Glutamatergic neuron (in vitro differentiated cells): ENCODE results near the gene ERICH3. TPM values are rescaled to one million over a fixed set of nuclear protein-coding genes. Genes with fewer than 3 reads are reported as not detected.

Experiments used
- DNase-seq: peaks from one replicate; pipeline ENCODE4 v3.0.0; 2022
- H3K27ac Mint-ChIP-seq: one replicate; pipeline ENCODE4 v1.8.0; 2020; ENCODE audit warnings: mild to moderate bottlenecking, mixed read lengths, inconsistent platforms; ENCODE audit not compliant: unreplicated experiment
- H3K27me3 Mint-ChIP-seq: one replicate; pipeline ENCODE4 v1.8.0; 2020; ENCODE audit warnings: mild to moderate bottlenecking, moderate library complexity, mixed read lengths, inconsistent platforms; ENCODE audit not compliant: unreplicated experiment
- H3K36me3 Mint-ChIP-seq: one replicate; pipeline ENCODE4 v1.8.0; 2020; ENCODE audit warnings: mild to moderate bottlenecking, mixed read lengths, inconsistent platforms; ENCODE audit not compliant: unreplicated experiment
- H3K4me1 Mint-ChIP-seq: one replicate; pipeline ENCODE4 v1.8.0; 2020; ENCODE audit warnings: mild to moderate bottlenecking, low read depth, mixed read lengths, inconsistent platforms; ENCODE audit not compliant: unreplicated experiment
- H3K4me3 Mint-ChIP-seq: one replicate; pipeline ENCODE4 v1.8.0; 2020; ENCODE audit warnings: mild to moderate bottlenecking, mixed read lengths, inconsistent platforms; ENCODE audit not compliant: unreplicated experiment
- H3K9me3 Mint-ChIP-seq: one replicate; pipeline ENCODE4 v1.8.0; 2020; ENCODE audit warnings: mild to moderate bottlenecking, moderate library complexity, mixed read lengths, inconsistent platforms; ENCODE audit not compliant: unreplicated experiment
- long read RNA-seq: library from polyadenylated mRNA; unstranded; transcript quantifications from one replicate; pipeline ENCODE4 v2.0.0, GENCODE V29; 2020; ENCODE audit not compliant: unreplicated experiment
- total RNA-seq: library from RNA; stranded (reverse); fragmentation: NEBNext Ultra II Directional; extraction: Animal tissue kit (Norgen Biotek cat#: 25700); gene quantifications from one replicate; pipeline ENCODE4 v1.2.1, GENCODE V29; 2021; ENCODE audit not compliant: unreplicated experiment
- TF ChIP-seq, protein P1 (sequence below): fragments of 200-600 bp; sonication (generic); IDR thresholded peaks from one replicate; pipeline ENCODE4 v1.5.0; 2021; ENCODE audit not compliant: partially characterized antibody, unreplicated experiment

ERICH3 gene, protein sequence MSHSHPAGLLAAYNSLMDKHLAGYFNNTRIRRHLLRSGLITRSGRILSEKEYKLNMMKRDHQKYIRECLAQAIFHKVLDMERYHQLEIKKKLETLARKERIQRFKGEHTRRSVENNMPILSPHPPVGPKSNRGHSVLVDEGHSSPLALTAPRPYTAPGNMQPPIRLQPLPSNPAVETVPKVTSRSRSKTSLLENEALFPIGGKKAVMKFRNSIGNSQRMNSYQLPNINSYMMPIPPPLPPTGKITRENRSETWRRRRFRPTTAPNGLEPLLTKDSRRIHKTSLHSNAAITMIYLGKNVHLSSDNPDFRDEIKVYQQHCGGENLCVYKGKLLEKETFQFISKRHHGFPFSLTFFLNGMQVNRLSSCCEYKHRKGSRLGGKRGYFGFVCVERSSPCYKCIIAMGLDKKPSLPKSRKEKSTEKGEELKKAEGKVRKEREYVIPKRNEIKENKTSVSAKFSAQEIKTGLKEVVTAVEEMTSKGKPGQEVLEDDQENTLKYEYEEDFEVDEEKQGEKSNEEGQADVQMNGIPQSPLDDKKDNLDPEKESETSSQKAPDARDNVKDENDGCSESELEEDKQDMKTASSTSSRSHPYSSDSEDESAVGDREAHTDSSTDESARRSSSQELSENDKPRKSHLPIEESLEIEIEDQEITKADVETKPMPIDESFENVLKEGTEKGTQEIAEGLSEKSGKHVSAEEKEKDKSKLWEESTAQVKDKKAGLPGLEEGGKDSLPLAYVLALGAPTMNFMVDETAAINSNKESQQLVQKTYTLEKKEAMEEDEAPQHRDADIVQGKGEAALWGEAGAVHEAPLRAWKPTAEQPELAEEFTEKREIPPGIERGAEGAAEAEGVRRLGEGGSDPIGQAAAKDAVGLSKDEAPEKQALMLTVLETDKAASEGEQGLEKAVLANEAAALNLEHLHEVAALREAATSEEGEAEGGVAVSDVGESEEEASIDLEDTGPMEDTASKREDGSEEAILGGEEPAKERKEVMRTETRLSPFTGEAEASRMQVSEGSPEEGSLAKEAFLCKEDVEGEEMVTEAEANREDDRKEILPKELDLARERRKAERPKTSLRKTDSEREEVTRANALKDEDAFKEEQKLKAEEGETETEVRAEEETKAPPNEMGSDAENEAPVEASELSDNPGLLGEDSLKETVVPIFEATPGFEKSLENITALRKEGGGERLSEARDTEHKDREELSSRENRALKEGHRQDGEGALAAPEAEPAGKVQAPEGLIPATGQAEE (N-terminal part only)
- total RNA-seq: 1.9 TPM
- long read RNA-seq, partial matches to known transcripts: 1 of 2 reads
- long read RNA-seq, other reads (novel, unspliced or antisense): 1 of 2 reads

DNA sequence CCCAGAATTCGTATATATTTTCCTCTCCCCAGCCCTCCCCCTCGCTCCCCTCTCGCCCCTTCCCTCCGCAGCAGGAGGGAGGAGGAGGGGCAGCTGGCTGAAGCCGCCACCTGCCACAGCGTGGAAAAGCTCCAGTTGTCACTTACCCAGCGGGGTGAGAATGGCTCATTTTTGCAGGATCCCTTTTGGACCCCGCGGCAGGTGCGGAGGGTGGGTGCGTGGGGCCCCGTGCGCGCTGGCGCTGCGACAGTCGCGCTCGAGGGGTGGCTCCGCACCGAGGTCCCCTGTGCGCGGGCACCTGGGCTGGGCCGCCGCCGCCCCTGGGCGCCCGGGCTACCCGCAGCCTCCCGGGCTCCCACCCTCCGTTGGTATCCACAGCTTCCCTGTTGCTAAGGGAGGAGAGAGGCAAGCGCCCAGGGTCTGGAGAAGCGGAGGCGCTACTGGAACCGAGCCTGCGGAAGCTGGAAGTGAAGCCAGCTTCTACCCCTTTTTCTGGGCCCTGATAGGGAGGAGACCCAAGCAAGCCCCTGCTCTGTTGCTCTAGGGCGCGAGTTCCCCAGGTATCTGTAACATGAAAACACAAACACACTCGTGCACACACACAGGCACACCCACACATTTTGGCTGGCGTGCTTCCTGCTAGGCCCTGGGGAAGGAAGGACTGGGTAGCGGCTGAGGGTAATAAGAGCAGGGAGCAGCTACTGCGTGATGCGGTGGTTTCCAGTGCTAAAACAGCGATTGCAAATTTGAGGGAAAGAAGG is at the start of gene ERICH3:
ERICH3 (minus strand) TSS at position 442 of the 761 bp plus-strand sequence; CDS start at position 169, 273 bp downstream.
- Mint-ChIP-seq H3K36me3 (peaks cover 7% of the 10 kb centered on the region), H3K27me3 (peaks cover 5% of the 10 kb centered on the region), H3K4me3 (peak within 1 kb of the TSS; percentile 74), H3K4me1 (peaks cover 13% of the 10 kb centered on the region), H3K9me3 (peaks cover 7% of the 10 kb centered on the region), H3K27ac (peak within 1 kb of the TSS; percentile 88)
- TF ChIP-seq, protein P1, sequence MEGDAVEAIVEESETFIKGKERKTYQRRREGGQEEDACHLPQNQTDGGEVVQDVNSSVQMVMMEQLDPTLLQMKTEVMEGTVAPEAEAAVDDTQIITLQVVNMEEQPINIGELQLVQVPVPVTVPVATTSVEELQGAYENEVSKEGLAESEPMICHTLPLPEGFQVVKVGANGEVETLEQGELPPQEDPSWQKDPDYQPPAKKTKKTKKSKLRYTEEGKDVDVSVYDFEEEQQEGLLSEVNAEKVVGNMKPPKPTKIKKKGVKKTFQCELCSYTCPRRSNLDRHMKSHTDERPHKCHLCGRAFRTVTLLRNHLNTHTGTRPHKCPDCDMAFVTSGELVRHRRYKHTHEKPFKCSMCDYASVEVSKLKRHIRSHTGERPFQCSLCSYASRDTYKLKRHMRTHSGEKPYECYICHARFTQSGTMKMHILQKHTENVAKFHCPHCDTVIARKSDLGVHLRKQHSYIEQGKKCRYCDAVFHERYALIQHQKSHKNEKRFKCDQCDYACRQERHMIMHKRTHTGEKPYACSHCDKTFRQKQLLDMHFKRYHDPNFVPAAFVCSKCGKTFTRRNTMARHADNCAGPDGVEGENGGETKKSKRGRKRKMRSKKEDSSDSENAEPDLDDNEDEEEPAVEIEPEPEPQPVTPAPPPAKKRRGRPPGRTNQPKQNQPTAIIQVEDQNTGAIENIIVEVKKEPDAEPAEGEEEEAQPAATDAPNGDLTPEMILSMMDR: no peak
- DNase-seq: peak; percentile 68

DNA sequence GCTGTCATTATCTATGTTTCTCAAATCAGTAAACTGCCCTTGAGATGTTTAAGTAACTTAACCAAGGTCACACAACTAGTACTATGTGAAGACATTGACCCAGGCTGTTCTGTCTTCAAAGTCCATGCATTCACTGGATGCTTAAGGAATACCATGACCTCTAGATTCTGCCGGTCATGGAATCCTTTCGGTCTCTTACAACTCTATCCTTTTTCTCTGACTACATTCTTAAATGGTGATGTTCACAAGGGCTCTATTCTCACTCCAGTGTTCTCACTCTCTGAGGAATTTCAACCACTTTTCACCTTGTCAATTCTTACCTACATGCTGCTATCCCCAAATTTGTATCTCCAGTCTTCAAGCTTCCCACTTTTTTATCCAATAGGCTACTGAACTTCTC is 44.0 kb upstream of the ERICH3 start:
- Mint-ChIP-seq H3K4me1 (peaks cover 12% of the 10 kb centered on the region), H3K9me3 (no peaks in the 10 kb centered on the region), H3K4me3 (no peak overlapping the region), H3K27ac (no peak overlapping the region), H3K27me3 (no peaks in the 10 kb centered on the region), H3K36me3 (no peaks in the 10 kb centered on the region)
- no peak for DNase-seq
- TF ChIP-seq, protein P1: no peak

DNA sequence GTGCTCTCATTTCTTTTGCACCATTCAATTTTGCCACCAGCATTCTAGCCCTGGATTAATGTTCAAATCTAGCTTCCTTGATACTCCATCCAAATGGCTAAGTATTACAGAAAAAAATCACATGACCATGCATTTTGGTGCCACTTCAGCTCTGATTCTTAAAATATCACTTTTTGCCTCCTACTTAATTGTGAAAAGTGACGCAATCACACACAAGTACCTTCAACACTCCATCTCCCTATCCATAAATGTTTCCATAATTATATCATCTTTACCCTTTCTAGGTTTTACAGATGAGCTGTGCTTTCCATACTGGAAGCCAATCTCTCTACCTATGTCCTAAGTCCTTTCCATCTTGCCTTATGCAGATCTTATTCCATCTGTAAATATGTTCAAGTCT is 43.2 kb upstream of the ERICH3 start:
- no peaks in the 10 kb centered on the region for H3K9me3 Mint-ChIP-seq
- peaks cover 13% of the 10 kb centered on the region for H3K4me1 Mint-ChIP-seq
- no peaks in the 10 kb centered on the region for H3K27me3 Mint-ChIP-seq
- H3K36me3 Mint-ChIP-seq: no peaks in the 10 kb centered on the region
- H3K4me3 Mint-ChIP-seq: no peak overlapping the region
- no peak for DNase-seq
- no peak overlapping the region for H3K27ac Mint-ChIP-seq
- TF ChIP-seq, protein P1: no peak

DNA sequence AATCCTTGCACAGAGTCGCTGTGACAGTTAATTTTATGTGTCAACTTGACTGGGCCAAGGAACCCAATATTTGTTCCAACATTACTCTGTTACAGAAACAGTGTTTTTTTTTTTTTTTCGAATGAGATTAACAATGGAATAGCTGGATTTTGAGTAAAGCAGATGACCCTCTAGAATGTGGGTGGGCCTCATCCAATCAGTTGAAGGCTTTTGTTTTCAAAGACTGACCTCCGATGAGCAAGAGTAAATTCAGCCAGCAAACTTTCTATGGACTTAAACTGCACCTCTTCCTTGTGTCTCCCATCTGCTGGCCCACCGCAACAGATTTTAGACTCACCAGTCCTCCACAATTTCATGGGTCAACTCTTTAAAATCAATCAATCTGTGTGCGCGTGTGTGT is 42.2 kb upstream of the ERICH3 start:
- DNase-seq: no peak
- Mint-ChIP-seq H3K9me3 (no peaks in the 10 kb centered on the region), H3K4me3 (no peak overlapping the region), H3K27me3 (no peaks in the 10 kb centered on the region), H3K36me3 (peaks cover 5% of the 10 kb centered on the region), H3K4me1 (peaks cover 13% of the 10 kb centered on the region), H3K27ac (no peak overlapping the region)
- TF ChIP-seq, protein P1: no peak
